Osteocyte (in vitro differentiated cells): ENCODE measurements around the gene NLRC4. TPM values are rescaled to one million over a fixed set of nuclear protein-coding genes. Genes with fewer than 3 reads are reported as not detected.

ENCODE experiments used
- DNase-seq: peaks from one replicate; pipeline ENCODE4 v3.0.0; 2021; ENCODE audit warnings: mixed read lengths; ENCODE audit not compliant: unreplicated experiment; ENCODE audit errors: extremely low spot score
- H3K27ac Mint-ChIP-seq: one replicate; pipeline ENCODE4 v1.8.0; 2021; ENCODE audit warnings: mild to moderate bottlenecking, mixed read lengths; ENCODE audit not compliant: unreplicated experiment
- H3K27me3 Mint-ChIP-seq: one replicate; pipeline ENCODE4 v1.8.0; 2021; ENCODE audit warnings: mixed read lengths; ENCODE audit not compliant: unreplicated experiment
- H3K36me3 Mint-ChIP-seq: one replicate; pipeline ENCODE4 v1.8.0; 2021; ENCODE audit warnings: mixed read lengths; ENCODE audit not compliant: unreplicated experiment
- H3K4me1 Mint-ChIP-seq: one replicate; pipeline ENCODE4 v1.8.0; 2021; ENCODE audit warnings: mixed read lengths; ENCODE audit not compliant: unreplicated experiment
- H3K4me3 Mint-ChIP-seq: one replicate; pipeline ENCODE4 v1.8.0; 2021; ENCODE audit warnings: mild to moderate bottlenecking, moderate library complexity, mixed read lengths; ENCODE audit not compliant: unreplicated experiment
- H3K9me3 Mint-ChIP-seq: one replicate; pipeline ENCODE4 v1.8.0; 2021; ENCODE audit warnings: mixed read lengths; ENCODE audit not compliant: unreplicated experiment
- total RNA-seq: library from RNA; stranded (reverse); gene quantifications from 2 replicates; pipeline ENCODE4 v1.2.1, GENCODE V29; 2021
- TF ChIP-seq, protein P1 (sequence below): fragments of 200-600 bp; sonication (generic); IDR thresholded peaks from 2 replicates; pipeline ENCODE4 v1.5.0; 2021; ENCODE audit warnings: antibody characterized with exemption, mild to moderate bottlenecking, moderate library complexity

Gene NLRC4
- total RNA-seq, 1 donor from 2014 or later = not detected

DNA sequence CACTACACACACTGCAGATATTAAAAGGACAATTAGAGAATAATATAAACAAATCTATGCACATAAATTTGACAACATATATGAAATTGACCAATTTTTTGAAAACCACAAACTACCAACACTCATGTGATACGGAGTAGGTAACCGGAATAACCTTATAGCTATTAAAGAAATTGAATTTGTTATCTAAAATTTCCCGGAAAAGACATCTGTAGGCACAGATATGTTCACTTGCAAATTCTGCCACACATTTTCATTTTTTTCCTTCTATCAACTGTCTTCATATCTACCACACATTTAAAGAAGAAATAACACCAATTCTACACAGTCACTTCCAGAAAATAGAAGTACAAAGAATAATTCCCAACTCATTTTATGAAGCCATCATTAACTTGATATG is 22.4 kb downstream of the NLRC4 start:
- Mint-ChIP-seq H3K4me1 (no peaks in the 10 kb centered on the region), H3K4me3 (no peak overlapping the region), H3K27ac (no peak overlapping the region), H3K36me3 (no peaks in the 10 kb centered on the region), H3K9me3 (no peaks in the 10 kb centered on the region), H3K27me3 (no peaks in the 10 kb centered on the region)
- TF ChIP-seq, protein P1, sequence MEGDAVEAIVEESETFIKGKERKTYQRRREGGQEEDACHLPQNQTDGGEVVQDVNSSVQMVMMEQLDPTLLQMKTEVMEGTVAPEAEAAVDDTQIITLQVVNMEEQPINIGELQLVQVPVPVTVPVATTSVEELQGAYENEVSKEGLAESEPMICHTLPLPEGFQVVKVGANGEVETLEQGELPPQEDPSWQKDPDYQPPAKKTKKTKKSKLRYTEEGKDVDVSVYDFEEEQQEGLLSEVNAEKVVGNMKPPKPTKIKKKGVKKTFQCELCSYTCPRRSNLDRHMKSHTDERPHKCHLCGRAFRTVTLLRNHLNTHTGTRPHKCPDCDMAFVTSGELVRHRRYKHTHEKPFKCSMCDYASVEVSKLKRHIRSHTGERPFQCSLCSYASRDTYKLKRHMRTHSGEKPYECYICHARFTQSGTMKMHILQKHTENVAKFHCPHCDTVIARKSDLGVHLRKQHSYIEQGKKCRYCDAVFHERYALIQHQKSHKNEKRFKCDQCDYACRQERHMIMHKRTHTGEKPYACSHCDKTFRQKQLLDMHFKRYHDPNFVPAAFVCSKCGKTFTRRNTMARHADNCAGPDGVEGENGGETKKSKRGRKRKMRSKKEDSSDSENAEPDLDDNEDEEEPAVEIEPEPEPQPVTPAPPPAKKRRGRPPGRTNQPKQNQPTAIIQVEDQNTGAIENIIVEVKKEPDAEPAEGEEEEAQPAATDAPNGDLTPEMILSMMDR = no peak
- no peak for DNase-seq

DNA sequence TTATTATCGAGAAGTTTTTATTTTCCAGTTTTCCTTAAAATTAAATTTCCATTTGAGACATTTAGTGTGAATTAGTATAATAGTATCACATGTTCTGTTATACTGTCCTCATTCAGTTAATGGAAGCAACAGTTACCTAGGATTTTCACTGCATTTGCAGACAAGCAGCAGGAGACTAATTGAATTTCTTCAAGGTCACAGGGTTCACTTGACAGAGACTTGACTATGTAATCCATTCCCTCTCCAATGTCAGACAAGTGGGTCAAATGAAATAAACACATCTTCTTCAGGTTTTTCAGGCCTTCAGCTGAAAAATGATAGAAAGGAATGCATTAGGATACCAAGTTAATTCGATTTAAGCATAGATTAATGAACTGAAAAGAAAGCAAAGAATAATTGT is 26.7 kb downstream of the NLRC4 start:
- Mint-ChIP-seq H3K27me3 (no peaks in the 10 kb centered on the region), H3K4me3 (no peak overlapping the region), H3K9me3 (no peaks in the 10 kb centered on the region), H3K27ac (no peak overlapping the region), H3K36me3 (peaks cover 1% of the 10 kb centered on the region), H3K4me1 (no peaks in the 10 kb centered on the region)
- TF ChIP-seq, protein P1 = no peak
- no peak for DNase-seq

DNA sequence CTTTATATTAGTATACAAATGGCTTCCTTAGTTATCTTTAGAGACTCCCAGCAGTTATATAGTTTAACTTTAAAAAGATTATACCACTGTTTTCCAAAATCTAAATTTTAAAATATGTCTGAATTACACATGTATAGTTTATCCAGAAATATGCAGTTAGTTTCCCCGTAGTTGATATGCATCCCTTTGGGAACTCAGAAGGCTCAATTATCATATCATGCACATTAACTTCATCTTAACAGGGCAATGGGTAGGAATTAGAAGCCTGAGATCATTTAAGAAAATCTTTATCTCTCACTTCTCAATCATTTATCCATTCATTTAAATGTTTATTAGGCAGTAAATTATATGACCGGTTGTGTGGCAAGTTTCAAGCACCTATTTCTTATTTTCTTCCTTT is 27.2 kb downstream of the NLRC4 start:
- H3K9me3 Mint-ChIP-seq = no peaks in the 10 kb centered on the region

DNA sequence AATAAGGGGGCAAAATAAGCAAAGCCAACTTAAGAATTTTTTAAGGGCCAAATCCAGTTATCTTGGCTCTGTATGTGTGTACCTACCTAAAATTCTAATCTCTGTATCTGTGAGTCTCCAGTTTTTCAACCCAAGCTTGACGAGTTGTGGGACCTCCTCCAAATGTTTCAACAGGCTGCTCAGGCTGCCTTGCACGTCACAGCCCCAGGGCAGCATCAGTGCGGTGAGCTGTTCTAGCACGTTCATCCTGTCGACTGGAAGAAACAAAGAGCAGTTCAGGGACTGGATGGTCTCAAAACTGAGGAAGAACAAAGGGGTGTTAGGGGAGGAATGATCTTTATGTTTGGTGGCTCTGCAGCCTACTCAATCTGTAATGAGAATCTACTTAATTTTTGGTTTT is 29.4 kb downstream of the NLRC4 start:
- Mint-ChIP-seq H3K36me3 (peaks cover 1% of the 10 kb centered on the region), H3K9me3 (no peaks in the 10 kb centered on the region), H3K27ac (no peak overlapping the region), H3K4me1 (no peaks in the 10 kb centered on the region), H3K27me3 (no peaks in the 10 kb centered on the region), H3K4me3 (no peak overlapping the region)
- TF ChIP-seq, protein P1 = no peak
- no peak for DNase-seq

More for the DNA sequence above, 27.2 kb downstream of the NLRC4 start:
- H3K27ac Mint-ChIP-seq = no peak overlapping the region
- TF ChIP-seq, protein P1 = no peak
- H3K27me3 Mint-ChIP-seq = no peaks in the 10 kb centered on the region
- no peaks in the 10 kb centered on the region for H3K4me1 Mint-ChIP-seq
- peaks cover 1% of the 10 kb centered on the region for H3K36me3 Mint-ChIP-seq
- no peak overlapping the region for H3K4me3 Mint-ChIP-seq
- no peak for DNase-seq

DNA sequence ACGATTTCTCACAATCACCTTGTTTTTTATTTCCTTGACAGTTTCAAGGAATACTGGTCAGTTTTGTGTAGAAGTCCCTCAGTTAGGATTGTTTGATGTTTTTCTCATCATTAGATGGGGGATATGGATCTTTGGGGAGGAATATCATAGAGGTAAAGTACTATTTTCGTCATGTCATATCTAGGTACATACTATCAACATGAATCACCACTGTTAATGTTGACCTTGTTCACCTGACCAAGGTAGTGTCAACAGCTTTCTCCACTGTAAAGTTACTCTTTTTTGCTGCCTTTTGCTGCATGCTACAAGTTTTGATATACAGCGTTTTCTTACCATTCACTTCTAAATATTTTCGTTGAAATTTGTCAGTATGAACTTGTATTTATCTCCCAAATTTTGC is 32.7 kb downstream of the NLRC4 start:
- H3K27me3 Mint-ChIP-seq = no peaks in the 10 kb centered on the region
- TF ChIP-seq, protein P1 = no peak
- no peak overlapping the region for H3K4me3 Mint-ChIP-seq
- no peak for DNase-seq
- H3K9me3 Mint-ChIP-seq = no peaks in the 10 kb centered on the region
- H3K4me1 Mint-ChIP-seq = peaks cover 6% of the 10 kb centered on the region
- no peak overlapping the region for H3K27ac Mint-ChIP-seq
- peaks cover 1% of the 10 kb centered on the region for H3K36me3 Mint-ChIP-seq
